ENCODE results near the gene TBCK. TPM values are rescaled to one million over a fixed set of nuclear protein-coding genes. Genes with fewer than 3 reads are reported as not detected.

The TBCK gene
- 11.1 and 16.2 TPM in 2 replicates for total RNA-seq (2014; rRNA removed; shearing (Covaris generic))

DNA sequence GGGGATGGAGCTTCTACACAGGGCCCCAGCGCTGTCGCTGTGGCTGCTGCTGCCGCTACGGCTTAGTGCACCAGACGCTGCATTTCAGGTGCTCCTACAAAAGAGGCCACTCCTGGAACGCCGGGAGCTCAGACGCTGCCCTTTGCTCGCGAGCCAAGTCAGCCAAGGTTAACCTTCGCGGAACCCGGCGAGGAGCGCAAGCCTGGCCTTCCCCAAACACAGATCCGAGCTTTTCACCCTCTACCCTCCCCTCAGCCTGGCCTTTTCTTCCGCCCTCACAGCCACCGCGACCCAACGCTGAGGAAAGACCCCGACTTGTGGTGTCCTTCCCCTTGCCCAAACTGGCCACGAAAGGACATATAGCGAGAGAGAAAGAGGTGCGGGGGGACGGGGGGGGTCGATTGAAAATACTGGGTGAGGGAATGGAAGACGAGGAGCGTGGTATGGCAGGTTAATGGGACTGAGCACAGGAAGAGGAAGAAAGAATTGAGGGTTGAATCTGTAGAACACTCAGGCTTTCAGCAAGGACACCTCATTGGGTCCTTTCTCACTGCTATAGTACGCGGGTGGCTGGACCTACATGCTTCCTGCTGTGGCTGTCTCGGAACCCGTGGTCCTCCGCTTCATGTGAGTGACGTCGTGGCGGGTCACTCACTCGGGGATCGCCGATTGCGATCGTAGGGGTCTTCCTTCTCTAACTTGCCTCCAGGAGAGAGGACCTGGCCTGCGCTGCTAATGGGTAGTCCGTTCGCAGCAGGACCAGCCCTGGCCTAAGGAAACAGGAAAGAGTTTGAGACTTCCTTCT, at the start of gene TBCK, which contains the start of gene AIMP1:
TSS of gene TBCK (minus strand) at position 242 of the 805 bp plus-strand sequence. CDS start 7,249 bp downstream, outside the sequence.
TSS of gene AIMP1 (plus strand) at position 583 of the 805 bp plus-strand sequence. CDS start 8,460 bp downstream, outside the sequence.
- DNase-seq (ENCODE audit: low spot score) = peak; percentile 93

DNA sequence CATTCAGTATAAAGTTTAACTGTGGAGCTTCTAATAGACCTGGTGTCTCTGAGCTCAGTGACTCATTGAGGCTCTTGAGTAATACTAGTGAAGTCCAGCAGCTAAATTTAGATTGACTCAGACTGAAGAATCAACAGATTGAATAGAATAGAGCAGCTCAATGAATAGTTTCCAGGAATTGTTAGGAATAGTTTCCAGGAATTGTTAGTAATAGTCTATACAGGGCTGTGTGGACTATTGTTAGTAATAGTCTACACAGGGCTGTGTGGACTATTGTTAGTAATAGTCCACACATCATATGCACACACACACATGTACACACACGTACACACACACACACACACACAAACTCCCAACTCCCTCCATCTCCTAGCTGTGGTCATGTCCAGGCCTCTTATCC, 49.6 kb upstream of the TBCK start:
- no peak for DNase-seq (ENCODE audit: low spot score)

DNA sequence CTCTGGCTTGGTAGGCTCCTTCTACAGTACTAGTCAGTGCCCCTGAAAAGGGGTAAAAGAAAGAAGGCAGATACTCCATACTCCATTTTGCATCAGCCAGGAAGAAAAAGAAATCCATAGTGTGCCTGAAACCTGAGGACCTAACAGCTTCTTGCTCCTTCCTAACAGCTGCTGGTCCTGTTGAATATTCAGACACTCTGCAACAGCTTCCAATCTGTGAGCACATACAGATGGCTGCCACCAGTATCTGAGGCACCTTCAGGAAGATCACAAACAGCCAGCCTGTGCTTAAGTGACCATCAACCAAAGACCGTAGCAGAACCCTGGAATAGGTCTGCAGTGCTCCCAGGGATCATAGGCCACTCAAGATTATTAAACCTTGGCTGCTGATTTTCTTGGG, 48.3 kb upstream of the TBCK start:
- no peak for DNase-seq (ENCODE audit: low spot score)

DNA sequence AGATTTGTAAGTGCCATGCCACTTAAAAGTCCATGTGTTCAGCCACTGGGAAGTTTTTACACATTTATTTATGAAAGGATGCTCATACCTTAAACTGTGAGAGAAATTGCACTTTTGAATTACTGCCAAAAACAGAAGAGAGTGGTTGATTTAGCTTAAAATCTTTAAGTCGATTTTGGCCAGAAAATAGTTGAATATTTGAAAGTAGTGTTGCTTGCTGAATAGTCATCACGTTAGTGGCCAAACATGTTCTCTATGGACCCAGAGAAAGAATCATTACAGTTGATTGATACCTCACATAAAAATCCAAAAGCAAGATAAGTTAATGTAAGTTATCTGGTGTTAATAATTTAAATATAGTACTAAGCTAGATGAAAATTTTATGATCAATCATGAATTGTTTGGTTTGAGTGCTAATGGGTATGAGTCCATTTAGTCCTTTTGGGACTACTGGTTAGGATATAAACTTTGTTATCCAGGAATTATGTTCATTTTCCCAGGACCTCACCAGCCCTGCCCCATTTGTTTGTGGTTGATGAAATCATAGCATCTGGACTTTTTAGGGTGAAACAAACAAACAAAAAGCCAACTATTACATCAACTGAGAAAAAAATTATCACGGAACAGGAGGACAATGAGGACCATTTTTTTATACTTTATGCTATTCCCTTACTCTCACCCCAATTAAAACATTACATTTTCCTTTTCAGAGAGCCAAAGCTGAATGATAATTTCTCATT, 46.2 kb upstream of the TBCK start:
- no peak for DNase-seq (ENCODE audit: low spot score)

DNA sequence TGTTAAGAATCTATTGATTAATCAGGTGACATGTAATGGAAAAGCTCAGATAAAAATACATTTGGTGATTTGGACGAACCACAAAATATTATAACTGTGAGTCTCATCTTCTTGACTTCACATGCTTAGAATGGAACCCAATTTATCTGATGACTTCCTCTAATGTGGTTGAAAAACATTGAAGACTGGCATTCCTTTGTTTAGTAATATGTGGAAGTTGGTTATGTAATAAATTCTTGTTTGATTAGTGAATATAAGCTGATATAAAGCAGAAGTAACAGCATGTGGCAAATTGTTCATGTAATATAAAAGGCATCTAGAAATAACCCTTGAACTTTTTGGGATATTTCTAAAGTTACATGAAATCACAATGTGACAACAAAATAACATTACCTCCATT, 42.9 kb upstream of the TBCK start:
- no peak for DNase-seq (ENCODE audit: low spot score)

DNA sequence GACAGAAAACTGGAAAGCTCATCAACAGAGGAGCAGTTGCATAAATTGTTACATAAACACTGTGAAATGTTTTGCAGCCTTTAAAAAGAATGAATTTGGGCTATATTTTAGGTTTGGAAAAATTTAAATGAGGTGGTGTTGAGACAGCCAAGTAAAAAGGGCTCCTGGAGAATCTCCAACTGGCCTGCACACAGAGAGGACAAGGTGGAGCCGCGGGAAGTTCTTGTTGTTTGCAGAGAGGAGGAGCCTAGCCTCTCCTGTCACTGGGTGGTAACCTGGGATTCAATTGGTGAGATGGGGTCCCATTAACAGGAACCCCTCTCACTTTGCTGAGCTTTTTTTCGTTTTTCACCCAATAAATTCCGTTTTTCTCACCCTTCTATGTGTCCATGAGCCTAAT, 39.2 kb upstream of the TBCK start:
- DNase-seq (ENCODE audit: low spot score) = no peak

DNA sequence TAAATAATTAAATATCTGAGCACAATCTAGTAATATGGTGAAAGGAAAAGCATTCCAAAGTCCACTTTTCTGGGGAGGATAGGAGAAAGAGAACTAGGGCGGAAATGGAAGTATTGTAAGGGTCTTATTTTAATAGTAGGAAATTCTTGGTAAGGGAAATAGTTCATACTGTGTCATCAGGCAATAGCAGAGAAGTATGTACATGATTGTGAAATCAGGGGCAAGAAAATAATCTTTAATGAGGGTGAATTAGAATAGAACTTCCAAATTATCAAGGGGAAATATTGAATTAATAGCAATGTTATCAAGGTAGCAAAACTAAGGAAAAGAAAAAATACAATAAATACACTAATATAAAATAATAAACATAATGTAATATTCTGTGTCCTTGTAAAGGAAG, 37.8 kb upstream of the TBCK start:
- no peak for DNase-seq (ENCODE audit: low spot score)

DNA sequence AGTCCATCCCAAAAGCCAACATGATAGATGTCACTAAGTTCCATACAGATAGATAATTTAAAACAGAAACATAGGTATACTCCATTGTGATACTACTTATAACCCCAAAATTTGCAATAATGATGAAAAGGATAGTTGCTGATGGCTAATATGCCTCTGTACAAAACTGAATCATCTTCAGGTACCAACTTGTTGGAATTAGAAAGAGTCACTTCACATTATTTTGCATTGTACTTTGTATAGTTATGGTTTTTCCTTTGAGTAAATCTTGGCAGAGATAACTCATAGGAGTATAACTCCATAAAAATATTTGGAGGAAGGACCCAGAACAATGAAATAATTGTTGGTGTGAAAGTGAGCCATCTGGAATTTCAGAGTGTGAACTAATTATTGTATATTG, 35.0 kb upstream of the TBCK start:
- no peak for DNase-seq (ENCODE audit: low spot score)

DNA sequence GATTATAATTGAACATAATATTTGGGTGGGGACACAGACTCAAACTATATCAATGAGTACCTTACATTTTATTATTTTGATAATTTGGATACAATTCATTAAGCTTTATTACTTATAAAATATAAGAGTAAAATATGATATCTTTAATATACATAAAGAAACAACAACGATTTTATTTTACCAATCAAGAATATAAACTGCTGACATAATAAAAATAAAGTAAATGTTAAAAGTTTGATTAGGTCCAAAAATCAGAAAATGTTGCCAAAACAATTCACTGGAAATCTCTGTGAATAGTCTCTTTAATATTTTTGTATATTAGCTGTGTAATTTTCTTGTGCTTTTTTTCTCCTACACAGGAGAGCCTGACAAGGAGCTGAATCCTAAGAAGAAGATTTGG, 31.2 kb upstream of the TBCK start:
- DNase-seq (ENCODE audit: low spot score) = no peak

DNA sequence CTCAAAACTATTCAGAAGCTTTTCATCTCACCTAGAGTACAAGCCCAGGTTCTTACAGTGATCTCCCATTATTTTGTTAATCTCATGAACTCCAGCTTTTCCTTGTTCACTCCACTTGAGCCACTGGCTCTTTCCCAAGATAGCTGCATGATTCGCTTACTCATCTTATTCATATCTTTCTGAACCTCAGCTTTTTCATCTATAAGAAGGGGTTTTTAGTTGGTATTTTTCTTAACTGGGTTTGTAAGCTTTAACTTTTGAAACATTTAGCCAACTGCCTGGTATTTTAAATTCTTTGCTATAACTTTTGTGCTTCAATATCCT, 28.6 kb upstream of the TBCK start:
- DNase-seq (ENCODE audit: low spot score) = no peak

DNA sequence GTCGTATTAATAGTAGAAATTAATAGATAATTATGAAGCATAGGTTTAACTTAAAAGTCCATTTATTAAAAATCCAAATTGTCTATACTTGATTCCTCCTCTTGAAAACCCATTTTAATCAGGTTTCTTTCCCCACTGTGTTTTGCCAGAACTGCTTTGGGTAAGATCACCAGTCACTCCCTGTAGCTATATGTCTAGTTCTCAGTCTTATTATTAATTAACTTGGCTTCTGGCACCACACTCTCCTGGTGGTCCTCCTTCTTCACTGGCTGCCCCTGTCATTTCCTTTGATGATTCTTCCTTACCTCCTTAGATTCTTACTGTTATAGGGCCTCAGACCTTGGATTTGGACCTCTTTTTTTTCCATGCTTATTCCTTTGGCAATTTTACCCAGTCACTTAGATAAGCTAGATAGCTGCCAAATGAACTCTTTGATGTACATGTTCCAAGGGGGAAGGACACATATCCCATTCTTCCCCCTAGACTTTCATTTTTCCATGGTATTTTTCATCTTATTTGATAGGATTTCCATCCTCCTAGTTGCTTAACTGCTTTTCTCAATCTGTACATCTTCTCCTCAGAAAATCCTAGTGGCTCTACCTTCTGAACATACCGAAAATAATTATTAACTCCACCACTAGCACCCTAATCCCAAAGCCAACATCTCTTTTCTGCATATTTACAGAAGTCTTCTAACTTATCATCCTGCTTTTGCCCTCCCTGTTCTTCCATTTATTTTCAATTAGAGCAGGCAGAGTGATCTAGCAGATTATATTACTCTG, 28.0 kb upstream of the TBCK start:
- no peak for DNase-seq (ENCODE audit: low spot score)

DNA sequence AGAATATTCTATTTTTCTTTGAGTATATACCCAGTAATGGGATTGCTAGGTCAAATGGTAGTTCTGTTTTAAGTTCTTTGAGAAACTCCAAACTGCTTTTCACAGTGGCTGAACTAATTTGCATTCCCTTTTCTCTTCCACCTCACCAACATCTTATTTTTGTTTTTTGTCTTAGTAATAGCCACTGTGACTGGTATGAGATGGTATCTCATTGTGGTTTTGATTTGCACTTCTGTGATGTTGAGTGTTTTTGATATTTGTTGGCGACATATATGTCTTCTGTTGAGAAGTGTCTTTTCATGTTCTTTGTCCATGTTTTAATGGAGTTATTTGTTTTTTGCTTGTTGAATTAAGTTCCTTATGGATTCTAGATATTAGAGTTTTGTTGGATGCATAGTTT, 24.8 kb upstream of the TBCK start:
- no peak for DNase-seq (ENCODE audit: low spot score)

DNA sequence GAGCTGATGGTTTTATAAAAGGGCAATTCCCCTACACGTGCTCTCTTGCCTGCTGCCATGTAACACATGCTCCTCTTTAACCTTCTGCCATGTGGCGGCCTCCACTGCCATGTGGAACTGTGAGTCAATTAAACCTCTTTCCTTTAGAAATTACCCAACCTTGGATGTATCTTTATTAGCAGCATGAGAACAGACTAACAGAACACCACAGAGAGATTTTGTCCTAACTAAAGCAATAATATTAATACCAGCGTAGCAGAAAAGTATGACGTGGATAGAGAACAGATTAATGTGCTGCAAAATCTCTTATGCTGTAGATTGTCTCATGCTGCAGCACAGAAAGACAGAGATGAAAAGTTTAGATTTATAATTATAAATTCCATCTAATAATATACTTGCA, 23.4 kb upstream of the TBCK start:
- no peak for DNase-seq (ENCODE audit: low spot score)

DNA sequence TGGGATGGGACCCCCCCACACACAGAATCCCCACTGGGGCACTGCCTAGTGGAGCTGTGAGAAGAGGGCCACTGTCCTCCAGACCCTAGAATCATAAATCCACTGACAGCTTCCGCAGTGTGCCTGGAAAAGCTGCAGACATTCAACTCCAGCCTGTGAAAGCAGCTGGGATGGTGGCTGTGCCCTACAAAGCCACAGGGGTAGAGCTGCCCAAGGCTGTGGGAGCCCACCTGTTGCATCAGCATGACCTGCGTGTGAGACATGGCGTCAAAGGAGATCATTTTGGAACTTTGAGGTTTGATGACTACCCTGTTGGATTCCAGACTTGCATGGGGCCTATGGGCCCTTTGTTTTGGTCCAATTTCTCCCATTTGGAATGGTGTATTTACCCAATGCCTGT, 22.7 kb upstream of the TBCK start:
- DNase-seq (ENCODE audit: low spot score) = no peak

DNA sequence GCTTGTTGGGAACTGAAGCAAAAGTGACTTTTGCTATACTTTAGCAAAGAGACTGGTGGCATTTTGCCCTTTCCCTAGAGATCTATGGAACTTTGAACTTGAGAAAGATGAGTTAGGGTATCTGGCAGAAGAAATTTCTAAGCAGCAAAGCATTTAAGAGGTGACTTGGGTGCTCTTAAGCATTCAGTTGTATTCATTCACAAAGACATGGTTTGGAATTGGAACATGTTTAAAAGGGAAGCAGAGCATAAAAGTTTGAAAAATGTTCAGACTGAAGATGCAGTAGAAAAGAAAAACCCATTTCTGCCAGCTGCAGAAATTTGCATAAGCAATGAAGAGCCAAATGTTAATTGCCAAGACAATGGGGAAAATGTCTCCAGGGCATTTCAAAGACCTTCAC, 21.9 kb upstream of the TBCK start:
- DNase-seq (ENCODE audit: low spot score) = no peak

DNA sequence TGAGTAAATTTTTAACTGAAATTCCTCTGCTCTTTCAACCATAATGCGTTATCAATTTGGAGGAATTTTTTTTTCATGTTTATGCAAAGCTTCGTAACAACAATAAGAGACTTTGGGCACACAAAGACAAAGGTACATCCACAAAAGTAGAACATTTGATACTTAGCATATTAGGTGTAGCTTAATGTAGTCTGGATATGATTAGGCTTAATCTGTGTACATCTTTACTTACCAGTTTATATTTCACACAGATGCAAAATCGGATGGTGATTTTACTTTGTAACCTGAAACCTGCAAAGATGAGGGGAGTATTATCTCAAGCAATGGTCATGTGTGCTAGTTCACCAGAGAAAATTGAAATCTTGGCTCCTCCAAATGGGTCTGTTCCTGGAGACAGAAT, 20.6 kb upstream of the TBCK start:
- no peak for DNase-seq (ENCODE audit: low spot score)

DNA sequence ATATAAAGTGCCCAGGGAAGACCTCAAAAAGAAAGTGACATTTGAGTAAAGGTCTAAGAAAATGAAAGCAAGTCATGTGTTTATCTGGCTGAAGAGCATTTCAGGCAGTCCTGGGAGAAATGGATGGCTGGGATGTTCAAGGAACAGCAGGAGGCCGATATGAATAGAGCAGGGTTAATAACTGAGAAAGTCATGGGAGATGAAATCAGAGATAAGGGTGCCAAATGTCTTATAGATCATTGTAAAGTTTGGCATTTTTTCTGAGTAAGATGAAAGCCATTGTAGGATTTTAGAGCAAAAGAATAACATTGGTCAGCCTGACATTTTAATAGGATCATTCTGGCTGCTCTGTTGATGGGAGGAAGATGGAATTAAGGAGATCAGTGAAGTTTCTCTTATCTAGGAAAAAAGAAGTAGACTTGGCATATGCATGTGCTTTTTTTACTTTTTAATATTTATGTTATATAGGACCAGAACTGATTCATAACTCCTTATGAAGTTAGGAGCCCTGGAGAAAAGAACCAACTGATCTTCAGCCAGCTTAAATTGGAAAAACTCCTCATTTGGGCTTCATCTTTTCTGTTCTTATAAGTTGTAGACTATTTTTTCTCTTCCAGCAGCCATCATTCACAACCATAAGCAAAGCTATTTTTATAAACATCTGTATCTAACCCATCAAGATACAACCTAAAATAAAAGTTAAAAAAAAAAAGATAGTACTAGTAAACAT, 18.9 kb upstream of the TBCK start:
- no peak for DNase-seq (ENCODE audit: low spot score)

DNA sequence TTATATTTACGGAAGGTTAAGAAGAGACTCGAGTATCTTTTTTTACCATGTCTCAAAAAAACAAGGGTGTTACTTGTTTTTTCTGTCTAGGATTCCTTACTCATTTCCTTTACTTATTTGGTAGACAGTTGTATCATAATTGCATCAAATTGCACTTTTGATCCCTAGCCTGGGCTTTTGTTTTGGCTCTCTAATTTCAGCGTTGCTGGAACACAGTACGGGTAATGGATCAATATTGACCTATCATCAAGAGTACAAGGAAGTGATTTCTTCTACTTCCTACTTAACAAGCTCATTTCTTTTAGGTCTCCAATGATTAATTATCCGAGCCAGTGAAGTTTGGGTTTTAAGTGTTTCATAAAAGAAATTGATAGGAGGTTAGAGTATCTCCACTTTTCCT, 17.2 kb upstream of the TBCK start:
- DNase-seq (ENCODE audit: low spot score) = no peak

DNA sequence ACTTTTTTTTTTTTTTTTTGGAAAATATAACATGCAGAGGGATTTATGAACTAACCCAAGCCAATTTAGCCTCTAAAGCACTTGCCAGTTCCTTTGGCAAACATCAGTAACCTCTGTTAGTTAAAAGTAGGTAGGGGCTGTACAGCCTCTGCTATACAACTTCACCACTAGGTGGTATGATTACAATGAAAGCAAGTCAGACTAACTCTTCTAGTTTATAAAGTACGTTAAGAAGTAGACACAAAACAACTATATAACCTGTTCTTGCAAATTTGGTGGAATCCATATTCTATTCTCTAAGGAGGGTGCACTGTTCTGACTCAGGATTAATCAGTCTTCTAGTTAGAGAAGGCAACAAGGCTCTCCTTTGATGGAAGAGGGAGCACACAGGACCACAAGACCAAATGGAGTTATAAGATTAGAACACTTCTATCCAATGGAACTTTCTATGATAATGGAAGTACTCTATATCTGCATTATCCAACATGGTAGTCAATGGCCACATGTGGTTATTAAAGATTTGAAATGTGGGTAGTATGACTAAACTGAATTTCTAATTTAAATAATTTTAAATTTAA, 13.1 kb upstream of the TBCK start:
- peak; percentile 46 for DNase-seq (ENCODE audit: low spot score)

DNA sequence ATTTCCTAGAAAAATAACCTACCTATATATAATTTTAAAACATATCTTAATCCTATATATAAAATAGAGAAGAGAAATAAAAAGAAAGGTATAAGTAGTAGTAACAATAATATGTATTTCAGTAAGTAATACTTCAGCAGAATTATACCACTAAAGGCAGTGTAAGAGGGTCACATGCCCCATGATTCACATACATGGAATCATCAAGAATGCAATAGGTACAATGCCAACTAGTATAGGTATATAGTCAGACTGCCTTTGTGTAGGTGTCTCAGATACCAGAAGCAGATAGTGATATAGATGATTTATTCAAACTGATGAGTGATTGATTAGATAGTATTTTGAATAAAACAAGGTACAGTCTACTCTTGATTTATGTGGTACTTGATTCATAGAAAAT, 9.8 kb upstream of the TBCK start:
- no peak for DNase-seq (ENCODE audit: low spot score)

DNA sequence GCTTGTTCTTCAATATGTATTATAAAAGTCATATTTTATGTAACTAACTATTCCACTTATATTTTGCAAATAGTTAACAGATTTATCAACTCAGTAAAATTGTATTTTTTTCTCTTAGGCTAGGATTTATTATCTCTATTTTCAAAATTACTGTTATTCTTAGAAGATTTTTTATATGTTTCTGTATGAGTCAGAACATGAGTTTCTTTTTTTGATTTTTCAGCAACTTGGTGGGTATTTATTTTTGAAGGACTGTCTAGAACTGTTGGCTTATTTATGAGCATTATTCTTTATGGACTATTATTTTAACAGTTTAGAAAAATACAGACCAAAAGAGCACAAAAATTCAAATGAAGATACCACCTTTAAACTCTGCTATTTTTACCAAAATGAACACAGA, 7.1 kb upstream of the TBCK start:
- no peak for DNase-seq (ENCODE audit: low spot score)
